OCI-LY7 (cell line): Measurements from ENCODE around the gene ATG10. TPM values are rescaled to one million over a fixed set of nuclear protein-coding genes. Genes with fewer than 3 reads are reported as not detected.
"Not testable (repeated sequence)": the region's sequence is repeated elsewhere in the genome, so short reads cannot be mapped to it uniquely, and the experiment has no call there.

ENCODE experiments used
- BruUV-seq: library from RNA; stranded (reverse); fragments of 400-500 nt; replicated peaks from 2 replicates; lab custom pipeline; 2021; lab: Mats Ljungman, UMichigan
- CTCF ChIA-PET: fragments of 300-600 bp; sonication (Branson Sonifier 250); formaldehyde crosslinking; loops from one replicate; lab custom pipeline; 2022; ENCODE audit warnings: antibody characterized with exemption; ENCODE audit not compliant: unreplicated experiment; lab: Charles Lee
- POLR2A ChIA-PET: fragments of 300-600 bp; sonication (Branson Sonifier 250); formaldehyde crosslinking; loops from one replicate; lab custom pipeline; 2022; ENCODE audit warnings: antibody characterized with exemption; lab: Charles Lee
- DNase-seq: peaks from one replicate; pipeline ENCODE4 v3.0.0-alpha.2; 2015; ENCODE audit warnings: low spot score
- H2AFZ ChIP-seq: fragments of 200-600 bp; sonication (generic), shearing (Covaris generic); 2 replicates; pipeline ENCODE4 v1.6.1; 2014; ENCODE audit warnings: mild to moderate bottlenecking, antibody characterized with exemption, low read length, moderate library complexity
- H3K27ac ChIP-seq: fragments of 200-600 bp; sonication (generic); 2 replicates; pipeline ENCODE4 v1.5.1; 2014; ENCODE audit warnings: mixed run types, low read depth, mild to moderate bottlenecking, moderate library complexity, low read length, inconsistent platforms; ENCODE audit not compliant: poor library complexity, severe bottlenecking
- H3K36me3 ChIP-seq: fragments of 200-600 bp; sonication (generic); 2 replicates; pipeline ENCODE4 v1.6.1; 2014; ENCODE audit warnings: mild to moderate bottlenecking, antibody characterized with exemption, low read length, moderate library complexity, mixed read lengths; ENCODE audit not compliant: insufficient read depth
- H3K4me1 ChIP-seq: fragments of 200-600 bp; sonication (generic); 2 replicates; pipeline ENCODE4 v1.5.1; 2014; ENCODE audit warnings: mild to moderate bottlenecking, low read length; ENCODE audit not compliant: insufficient read depth, poor library complexity, severe bottlenecking
- H3K4me2 ChIP-seq: fragments of 200-600 bp; sonication (generic); 2 replicates; pipeline ENCODE4 v1.6.1; 2014; ENCODE audit warnings: mild to moderate bottlenecking, low read length
- H3K4me3 ChIP-seq: fragments of 200-600 bp; sonication (generic); 2 replicates; pipeline ENCODE4 v1.5.1; 2014; ENCODE audit warnings: mild to moderate bottlenecking, low read depth, low read length; ENCODE audit not compliant: poor library complexity, severe bottlenecking
- H3K79me2 ChIP-seq: fragments of 200-600 bp; sonication (generic); 2 replicates; pipeline ENCODE4 v1.6.1; 2016; ENCODE audit warnings: low read depth, mild to moderate bottlenecking, low read length, moderate library complexity, mixed read lengths; ENCODE audit not compliant: insufficient read depth
- H3K9me2 ChIP-seq: fragments of 200-600 bp; sonication (generic); 2 replicates; pipeline ENCODE4 v1.6.1; 2016; ENCODE audit warnings: mild to moderate bottlenecking, low read length, mixed read lengths; ENCODE audit not compliant: insufficient read depth
- H3K9me3 ChIP-seq: fragments of 200-600 bp; sonication (generic); 2 replicates; pipeline ENCODE4 v1.6.1; 2014; ENCODE audit warnings: mild to moderate bottlenecking, mixed run types, low read length, mixed read lengths
- H4K20me1 ChIP-seq: fragments of 200-600 bp; sonication (generic); 2 replicates; pipeline ENCODE4 v1.6.1; 2014; ENCODE audit warnings: mild to moderate bottlenecking, antibody characterized with exemption, low read length, moderate library complexity, mixed read lengths; ENCODE audit not compliant: insufficient read depth
- EZH2phosphoT487 ChIP-seq: fragments of 200-600 bp; sonication (generic); IDR thresholded peaks from 2 replicates; pipeline ENCODE4 v1.6.1; 2018; ENCODE audit warnings: low read depth, borderline replicate concordance, mild to moderate bottlenecking, mixed run types, antibody characterized with exemption, low read length, moderate library complexity, mixed read lengths
- intact Hi-C: fragments of 100-400 bp; cut with micrococcal nuclease; formaldehyde crosslinking; loops from one replicate; pipeline ENCODE4 v1.10.0; 2022; ENCODE audit not compliant: unreplicated experiment
- total RNA-seq, 2 experiments: library from RNA; depleted of rRNA in 1 of 2; stranded (reverse); fragments of >200 nt in 1 of 2; shearing (Covaris generic) in 1 of 2; gene quantifications; 2 replicates each; pipeline ENCODE4 v1.2.3, GENCODE V29; 2014 to 2022
- TF ChIP-seq, protein P1 (sequence below): fragments of 200-600 bp; sonication (generic); conservative IDR thresholded peaks from 2 replicates; pipeline ENCODE4 v1.5.1; 2014; ENCODE audit warnings: mild to moderate bottlenecking, antibody characterized with exemption, low read length, moderate library complexity, mixed read lengths

Gene ATG10
- total RNA-seq, 2 experiments from 2014 or later = 5.4 to 14.8 TPM

GRCh38 chr5:82031220-82032119 lies 59.6 kb downstream of the ATG10 start:
- no peak overlapping the region for H3K4me2 ChIP-seq
- no TSS peak for BruUV-seq
- H3K4me1 ChIP-seq = no peaks in the 10 kb centered on the region
- intact Hi-C loops = no loop called here
- H3K36me3 ChIP-seq = no peaks in the 10 kb centered on the region
- H4K20me1 ChIP-seq = no peaks in the 10 kb centered on the region
- TF ChIP-seq EZH2phosphoT487 = no peak
- TF ChIP-seq, protein P1, sequence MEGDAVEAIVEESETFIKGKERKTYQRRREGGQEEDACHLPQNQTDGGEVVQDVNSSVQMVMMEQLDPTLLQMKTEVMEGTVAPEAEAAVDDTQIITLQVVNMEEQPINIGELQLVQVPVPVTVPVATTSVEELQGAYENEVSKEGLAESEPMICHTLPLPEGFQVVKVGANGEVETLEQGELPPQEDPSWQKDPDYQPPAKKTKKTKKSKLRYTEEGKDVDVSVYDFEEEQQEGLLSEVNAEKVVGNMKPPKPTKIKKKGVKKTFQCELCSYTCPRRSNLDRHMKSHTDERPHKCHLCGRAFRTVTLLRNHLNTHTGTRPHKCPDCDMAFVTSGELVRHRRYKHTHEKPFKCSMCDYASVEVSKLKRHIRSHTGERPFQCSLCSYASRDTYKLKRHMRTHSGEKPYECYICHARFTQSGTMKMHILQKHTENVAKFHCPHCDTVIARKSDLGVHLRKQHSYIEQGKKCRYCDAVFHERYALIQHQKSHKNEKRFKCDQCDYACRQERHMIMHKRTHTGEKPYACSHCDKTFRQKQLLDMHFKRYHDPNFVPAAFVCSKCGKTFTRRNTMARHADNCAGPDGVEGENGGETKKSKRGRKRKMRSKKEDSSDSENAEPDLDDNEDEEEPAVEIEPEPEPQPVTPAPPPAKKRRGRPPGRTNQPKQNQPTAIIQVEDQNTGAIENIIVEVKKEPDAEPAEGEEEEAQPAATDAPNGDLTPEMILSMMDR = no peak
- no peak overlapping the region for H3K27ac ChIP-seq
- no peak for DNase-seq
- no peak overlapping the region for H3K4me3 ChIP-seq
- CTCF ChIA-PET = no interaction called here
- H3K9me2 ChIP-seq = no peaks in the 10 kb centered on the region
- no peak overlapping the region for H2AFZ ChIP-seq
- no peaks in the 10 kb centered on the region for H3K9me3 ChIP-seq
- H3K79me2 ChIP-seq = no peaks in the 10 kb centered on the region
- POLR2A ChIA-PET = no interaction called here

GRCh38 chr5:82042894-82043293 lies 71.1 kb downstream of the ATG10 start:
- H3K36me3 ChIP-seq, H3K9me2 ChIP-seq, DNase-seq, H3K9me3 ChIP-seq, H3K27ac ChIP-seq, POLR2A ChIA-PET, H3K79me2 ChIP-seq, CTCF ChIA-PET, H2AFZ ChIP-seq, H3K4me2 ChIP-seq, H4K20me1 ChIP-seq, BruUV-seq, intact Hi-C loops, H3K4me3 ChIP-seq, H3K4me1 ChIP-seq: not testable (repeated sequence)

GRCh38 chr5:82044010-82044409 lies 72.2 kb downstream of the ATG10 start:
- Histone ChIP-seq H3K9me3 (peaks cover 10% of the 10 kb centered on the region; the same call in 1 of the 2 replicates), H3K27ac (no peak overlapping the region), H4K20me1 (no peaks in the 10 kb centered on the region), H3K79me2 (no peaks in the 10 kb centered on the region), H3K9me2 (no peaks in the 10 kb centered on the region), H3K4me3 (no peak overlapping the region), H3K36me3 (no peaks in the 10 kb centered on the region), H2AFZ (no peak overlapping the region), H3K4me2 (no peak overlapping the region), H3K4me1 (no peaks in the 10 kb centered on the region)
- CTCF ChIA-PET = no interaction called here
- POLR2A ChIA-PET = no interaction called here
- no peak for TF ChIP-seq EZH2phosphoT487
- TF ChIP-seq, protein P1 = no peak
- intact Hi-C loops = no loop called here
- DNase-seq = no peak
- BruUV-seq = no TSS peak
